Tibial artery (tissue), 4 donors: ENCODE data around the gene MYH7.

Source experiments
- DNase-seq, 2 donors: peaks; one replicate each; pipeline ENCODE4 v3.0.0-alpha.2; 2019
- H3K27ac ChIP-seq, 2 donors: fragments of 200-600 bp; sonication (generic) in 1 of 2; 1 replicate in 1 of 2; 2 replicates in 1 of 2; pipeline ENCODE4 v1.5.1; 2018 to 2019; ENCODE audit warnings: mild to moderate bottlenecking in 1 of 2
- H3K27me3 ChIP-seq, 2 donors: fragments of 200-600 bp; sonication (generic) in 1 of 2; one replicate each; pipeline versions ENCODE4 v1.5.1 to v1.6.0; 2016 to 2019
- H3K36me3 ChIP-seq, 3 donors: fragments of 200-600 bp; sonication (generic) in 2 of 3; one replicate each; pipeline ENCODE4 v1.5.1; 2016 to 2019; ENCODE audit warnings: mild to moderate bottlenecking in 2 of 3
- H3K4me1 ChIP-seq, 4 donors: fragments of 200-600 bp; sonication (generic) in 2 of 4; 1 replicate in 3 of 4; 2 replicates in 1 of 4; pipeline ENCODE4 v1.5.1; 2016 to 2019
- H3K4me3 ChIP-seq, 2 donors: fragments of 200-600 bp; sonication (generic) in 1 of 2; 1 replicate in 1 of 2; 2 replicates in 1 of 2; pipeline ENCODE4 v1.5.1; 2018 to 2019; ENCODE audit warnings: mild to moderate bottlenecking in 2 of 2
- H3K9me3 ChIP-seq, 3 donors: fragments of 200-600 bp; sonication (generic) in 1 of 3; one replicate each; pipeline ENCODE4 v1.5.1; 2016 to 2019
- CTCF ChIP-seq, 2 experiments: fragments of 200-600 bp in 1 of 2; fragments of 450-650 bp in 1 of 2; IDR thresholded peaks; one replicate each; pipeline ENCODE4 v1.5.1; 2017 to 2019; ENCODE audit warnings: antibody characterized with exemption in 2 of 2, mild to moderate bottlenecking in 1 of 2, moderate library complexity in 1 of 2
- intact Hi-C: fragments of 100-400 bp; cut with DNase I; formaldehyde crosslinking; loops from one replicate; pipeline ENCODE4 v1.15.0; 2023; ENCODE audit warnings: low total_unique reads

MYH7 gene

GRCh38 chr14:23452237-23452636 is 16.8 kb upstream of the MYH7 start:
- Histone ChIP-seq H3K36me3 (no peaks in the 10 kb centered on the region), H3K9me3 (no peaks in the 10 kb centered on the region), H3K27me3 (peaks cover 0 to 9% of the 10 kb centered on the region in 2 donors), H3K4me3 (no peak overlapping the region), H3K27ac (no peak overlapping the region), H3K4me1 (no peaks in the 10 kb centered on the region)
- no peak for DNase-seq
- intact Hi-C loops: no loop called here
- TF ChIP-seq CTCF (IDR thresholded peaks at IDR 0.05): no peak

GRCh38 chr14:23450379-23450778 is 14.9 kb upstream of the MYH7 start:
- no peak for TF ChIP-seq CTCF (IDR thresholded peaks at IDR 0.05)

GRCh38 chr14:23449314-23449713 is 13.9 kb upstream of the MYH7 start:
- no peak for TF ChIP-seq CTCF (IDR thresholded peaks at IDR 0.05)
- Histone ChIP-seq H3K4me3 (no peak overlapping the region), H3K27me3 (peaks cover 0 to 7% of the 10 kb centered on the region in 2 donors), H3K4me1 (no peaks in the 10 kb centered on the region), H3K36me3 (no peaks in the 10 kb centered on the region), H3K27ac (no peak overlapping the region), H3K9me3 (no peaks in the 10 kb centered on the region)
- peak in 1 of 2 donors; percentile 29 for DNase-seq
- intact Hi-C loops: no loop called here

More at GRCh38 chr14:23450379-23450778, 14.9 kb upstream of the MYH7 start:
- intact Hi-C loops: no loop called here
- Histone ChIP-seq H3K27ac (no peak overlapping the region), H3K9me3 (no peaks in the 10 kb centered on the region), H3K36me3 (no peaks in the 10 kb centered on the region), H3K27me3 (peaks cover 0 to 9% of the 10 kb centered on the region in 2 donors), H3K4me3 (no peak overlapping the region), H3K4me1 (no peaks in the 10 kb centered on the region)
- no peak for DNase-seq

- TF ChIP-seq CTCF (IDR thresholded peaks at IDR 0.05): no peak
- Histone ChIP-seq H3K27me3 (peaks cover 0 to 10% of the 10 kb centered on the region in 2 donors), H3K27ac (no peak overlapping the region), H3K4me3 (no peak overlapping the region), H3K36me3 (no peaks in the 10 kb centered on the region), H3K9me3 (no peaks in the 10 kb centered on the region), H3K4me1 (no peaks in the 10 kb centered on the region)
- peak in 1 of 2 donors; percentile 16 for DNase-seq
- intact Hi-C loops: no loop called here
These were observed 12.2 kb upstream of the MYH7 start for GRCh38 chr14:23447361-23448350.

GRCh38 chr14:23446291-23446851 is 10.9 kb upstream of the MYH7 start:
- Histone ChIP-seq H3K9me3 (no peaks in the 10 kb centered on the region), H3K4me1 (no peaks in the 10 kb centered on the region), H3K27me3 (peaks cover 0 to 12% of the 10 kb centered on the region in 2 donors), H3K4me3 (no peak overlapping the region), H3K36me3 (no peaks in the 10 kb centered on the region), H3K27ac (no peak overlapping the region)
- TF ChIP-seq CTCF (IDR thresholded peaks at IDR 0.05): no peak
- intact Hi-C loops: no loop called here
- peak in 1 of 2 donors; percentile 55 for DNase-seq
